Ovary (tissue), 9 donors: ENCODE measurements around the gene FRMD4A. TPM values are rescaled to one million over a fixed set of nuclear protein-coding genes. Genes with fewer than 3 reads are reported as not detected.

Experiments
- DNase-seq, 5 donors: peaks; one replicate each; pipeline ENCODE4 v3.0.0-alpha.2; 2019 to 2020
- H3K27ac ChIP-seq, 2 donors: fragments of 200-600 bp; one replicate each; pipeline versions ENCODE4 v1.5.1 to v1.8.0; 2019 to 2022
- H3K27me3 ChIP-seq: fragments of 200-600 bp; one replicate; pipeline ENCODE4 v1.8.0; 2022
- H3K36me3 ChIP-seq: fragments of 200-600 bp; sonication (generic); one replicate; pipeline ENCODE4 v1.5.1; 2019
- H3K4me1 ChIP-seq: one replicate; pipeline ENCODE4 v1.8.1; 2013; ENCODE audit warnings: mild to moderate bottlenecking, moderate library complexity; ENCODE audit not compliant: insufficient read depth
- H3K4me3 ChIP-seq: fragments of 200-600 bp; sonication (generic); one replicate; pipeline ENCODE4 v1.5.1; 2017
- H3K9me3 ChIP-seq, 2 donors: fragments of 200-600 bp in 1 of 2; sonication (generic) in 1 of 2; one replicate each; pipeline versions ENCODE4 v1.5.1 to v1.8.1; 2013 to 2019; ENCODE audit warnings: mild to moderate bottlenecking in 1 of 2, moderate library complexity in 1 of 2
- EP300 ChIP-seq: sonication (generic); formaldehyde crosslinking; IDR thresholded peaks from one replicate; pipeline ENCODE4 v1.6.1; 2017; ENCODE audit warnings: antibody characterized with exemption
- POLR2A ChIP-seq: fragments of 450-650 bp; IDR thresholded peaks from one replicate; pipeline ENCODE4 v1.6.1; 2017; ENCODE audit warnings: antibody characterized with exemption, mild to moderate bottlenecking, moderate library complexity
- WGBS, 3 donors: extraction: QIAGEN DNeasy Blood & Tissue Kit in 1 of 3; methylation state at CpG; one replicate each; pipeline versions ENCODE4 v1.1.5 to v1.1.7; 2013 to 2017; 5-methylcytosine and 5-hydroxymethylcytosine counted together
- intact Hi-C, 4 donors: fragments of 100-400 bp; cut with DNase I; formaldehyde crosslinking; loops; one replicate each; pipeline versions ENCODE4 v1.11.0 to v1.15.1; 2022 to 2023
- polyA plus RNA-seq, 2 donors: library from polyadenylated mRNA; stranded (reverse); fragments of 200-250 nt in 1 of 2; fragments of 350-450 nt in 1 of 2; fragmentation: Illumina TruSeq in 1 of 2; extraction: RNeasy Lipid Tissue Mini Kit (QIAGEN cat#74804) in 1 of 2; gene quantifications; one replicate each; pipeline ENCODE4 v1.2.3, GENCODE V29; 2013 to 2014
- total RNA-seq, 7 donors: library from RNA; depleted of rRNA in 2 of 7; stranded (reverse); fragments of >200 nt in 2 of 7; fragmentation: NEBNext Ultra II Directional in 3 of 7; extraction: Animal tissue kit (Norgen Biotek cat#: 25700) in 3 of 7; gene quantifications; one replicate each; pipeline versions ENCODE4 v1.1.0 to v1.2.4, GENCODE V29; 2016 to 2023
- TF ChIP-seq, protein P1 (sequence below), 3 donors: fragments of 450-650 bp in 2 of 3; fragments of 200-600 bp in 1 of 3; IDR thresholded peaks; one replicate each; pipeline versions ENCODE4 v1.5.1 to v1.8.0; 2016 to 2022; ENCODE audit warnings: antibody characterized with exemption in 3 of 3, mild to moderate bottlenecking in 1 of 3
- donor health status: DM: no; HTN: no; CAD: no; lungs with moderate emphysema.
- donor health status: DM: no; HTN: no; CAD: no.
- donor health status: Bipolar disorder and iron deficiency.
- donor health status: DM: yes; HTN: yes; CAD: no.
- donor health status: DM: no; HTN: no; CAD: no.
- donor health status: DM: yes; HTN: yes; CAD: no.

Gene FRMD4A
- total and polyA plus RNA-seq, 9 donors = 5.5 to 24.7 (median 11.3) TPM

- Histone ChIP-seq H3K27me3 (no peaks in the 10 kb centered on the region), H3K4me1 (peaks cover 2% of the 10 kb centered on the region), H3K36me3 (no peaks in the 10 kb centered on the region), H3K9me3 (no peaks in the 10 kb centered on the region), H3K27ac (no peak overlapping the region), H3K4me3 (no peak overlapping the region)
- TF ChIP-seq, protein P1, sequence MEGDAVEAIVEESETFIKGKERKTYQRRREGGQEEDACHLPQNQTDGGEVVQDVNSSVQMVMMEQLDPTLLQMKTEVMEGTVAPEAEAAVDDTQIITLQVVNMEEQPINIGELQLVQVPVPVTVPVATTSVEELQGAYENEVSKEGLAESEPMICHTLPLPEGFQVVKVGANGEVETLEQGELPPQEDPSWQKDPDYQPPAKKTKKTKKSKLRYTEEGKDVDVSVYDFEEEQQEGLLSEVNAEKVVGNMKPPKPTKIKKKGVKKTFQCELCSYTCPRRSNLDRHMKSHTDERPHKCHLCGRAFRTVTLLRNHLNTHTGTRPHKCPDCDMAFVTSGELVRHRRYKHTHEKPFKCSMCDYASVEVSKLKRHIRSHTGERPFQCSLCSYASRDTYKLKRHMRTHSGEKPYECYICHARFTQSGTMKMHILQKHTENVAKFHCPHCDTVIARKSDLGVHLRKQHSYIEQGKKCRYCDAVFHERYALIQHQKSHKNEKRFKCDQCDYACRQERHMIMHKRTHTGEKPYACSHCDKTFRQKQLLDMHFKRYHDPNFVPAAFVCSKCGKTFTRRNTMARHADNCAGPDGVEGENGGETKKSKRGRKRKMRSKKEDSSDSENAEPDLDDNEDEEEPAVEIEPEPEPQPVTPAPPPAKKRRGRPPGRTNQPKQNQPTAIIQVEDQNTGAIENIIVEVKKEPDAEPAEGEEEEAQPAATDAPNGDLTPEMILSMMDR (IDR thresholded peaks at IDR 0.05) = no peak
- DNase-seq = no peak
- intact Hi-C loops = loop anchor here in 1 of 4 donors (10.0 kb wide), 1 partner anchor 279 kb away; no protein-coding TSS in a partner anchor
Observed at GRCh38 chr10:14196113-14196512, 134.6 kb downstream of the FRMD4A start.

DNA sequence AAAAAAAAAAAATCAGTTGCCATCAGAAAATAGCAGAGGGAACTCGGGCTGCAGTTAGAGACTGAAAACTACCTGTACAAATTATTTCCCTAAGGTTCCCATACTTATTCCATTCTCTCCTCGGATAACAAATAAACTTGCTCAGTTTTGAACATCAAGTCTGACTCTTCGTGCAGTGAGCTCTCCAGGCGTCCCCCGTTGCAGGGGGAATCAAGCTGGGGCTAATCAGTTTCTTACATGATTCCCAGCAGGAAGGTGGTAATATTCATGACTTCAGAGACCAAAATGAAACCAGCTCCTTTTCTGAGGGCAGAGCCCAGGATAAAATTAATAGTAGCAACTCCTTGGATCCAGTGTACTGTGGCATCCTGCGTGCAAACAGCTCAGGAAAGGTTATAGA is 135.3 kb downstream of the FRMD4A start:
- H3K9me3 ChIP-seq = no peaks in the 10 kb centered on the region
- TF ChIP-seq EP300 = no peak
- TF ChIP-seq, protein P1 (IDR thresholded peaks at IDR 0.05) = no peak
- TF ChIP-seq POLR2A = no peak
- 77 to 80% (median 79%) methylated on average over 6 of the region's 6 CpGs for WGBS, 3 donors
- no peak overlapping the region for H3K27ac ChIP-seq
- peaks cover 2% of the 10 kb centered on the region for H3K4me1 ChIP-seq
- no peak for DNase-seq
- intact Hi-C loops = loop anchor here in 1 of 4 donors (10.0 kb wide), 1 partner anchor 279 kb away; no protein-coding TSS in a partner anchor
- no peaks in the 10 kb centered on the region for H3K36me3 ChIP-seq
- no peak overlapping the region for H3K4me3 ChIP-seq
- no peaks in the 10 kb centered on the region for H3K27me3 ChIP-seq

DNA sequence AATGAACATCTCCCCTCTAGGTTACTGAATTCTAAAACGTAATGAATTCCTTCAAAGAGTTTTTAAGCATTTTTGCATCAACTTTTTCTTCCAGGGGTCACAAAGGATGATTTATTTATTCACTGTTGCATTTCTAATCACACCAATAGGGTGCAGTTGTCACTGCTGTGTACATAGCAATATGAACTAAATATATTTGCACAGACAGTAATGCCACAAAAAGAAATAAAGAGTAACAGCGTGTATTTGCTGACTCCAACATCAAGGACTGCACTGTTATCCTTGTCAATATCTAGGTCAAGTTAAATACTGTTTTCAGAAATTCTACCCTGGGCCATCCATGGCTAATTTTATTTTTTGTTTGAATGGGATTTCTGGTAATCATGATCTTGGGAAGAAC is 138.0 kb downstream of the FRMD4A start:
- no peak for TF ChIP-seq EP300
- intact Hi-C loops = loop anchor here in 1 of 4 donors (10.0 kb wide), 1 partner anchor 282 kb away; no protein-coding TSS in a partner anchor
- Histone ChIP-seq H3K4me1 (peaks cover 2% of the 10 kb centered on the region), H3K27ac (no peak overlapping the region), H3K27me3 (no peaks in the 10 kb centered on the region), H3K36me3 (no peaks in the 10 kb centered on the region), H3K9me3 (no peaks in the 10 kb centered on the region), H3K4me3 (no peak overlapping the region)
- no peak for DNase-seq
- WGBS, 3 donors = 61 to 70% (median 70%) methylated on average over 2 of the region's 2 CpGs

DNA sequence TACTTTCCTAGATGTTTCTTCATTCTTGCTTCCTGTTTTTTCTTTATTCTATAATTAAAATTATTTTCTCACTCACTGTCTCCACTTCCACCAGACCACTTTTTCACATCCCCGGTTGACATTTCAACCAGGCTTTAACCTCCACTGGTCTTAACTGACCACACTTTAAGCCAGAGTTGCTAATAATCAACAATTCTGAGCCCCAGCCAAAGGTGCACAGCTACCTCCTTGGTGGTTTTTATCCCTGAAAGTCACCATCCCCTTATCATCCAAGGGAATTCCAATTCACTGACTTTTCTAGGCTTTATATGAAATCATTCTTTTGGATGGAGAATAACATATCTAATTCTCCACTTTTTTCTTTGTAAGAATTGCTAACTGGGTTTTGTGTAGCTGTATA is 138.9 kb downstream of the FRMD4A start:
- Histone ChIP-seq H3K4me3 (no peak overlapping the region), H3K27ac (no peak overlapping the region), H3K4me1 (peaks cover 2% of the 10 kb centered on the region), H3K9me3 (no peaks in the 10 kb centered on the region), H3K27me3 (no peaks in the 10 kb centered on the region), H3K36me3 (no peaks in the 10 kb centered on the region)
- WGBS, 3 donors = 43 to 70% (median 56%) methylated on average over 1 of the region's 1 CpG
- TF ChIP-seq POLR2A (no peak), EP300 (no peak)
- TF ChIP-seq, protein P1 (IDR thresholded peaks at IDR 0.05) = no peak
- no peak for DNase-seq
- intact Hi-C loops = loop anchor here in 1 of 4 donors (10.0 kb wide), 1 partner anchor 283 kb away; no protein-coding TSS in a partner anchor

GRCh38 chr10:14191407-14191806 is 139.3 kb downstream of the FRMD4A start:
- H3K4me3 ChIP-seq = no peak overlapping the region
- 71 to 79% (median 74%) methylated on average over 5 of the region's 5 CpGs for WGBS, 3 donors
- intact Hi-C loops = loop anchor here in 1 of 4 donors (10.0 kb wide), 1 partner anchor 283 kb away; no protein-coding TSS in a partner anchor
- H3K4me1 ChIP-seq = no peaks in the 10 kb centered on the region
- H3K9me3 ChIP-seq = no peaks in the 10 kb centered on the region
- DNase-seq = no peak
- no peaks in the 10 kb centered on the region for H3K27me3 ChIP-seq
- no peaks in the 10 kb centered on the region for H3K36me3 ChIP-seq
- H3K27ac ChIP-seq = no peak overlapping the region
- TF ChIP-seq, protein P1 (IDR thresholded peaks at IDR 0.05) = no peak
